HG03139 (cell line): ENCODE measurements around the gene SPRED2.

Source experiments
- ATAC-seq: cut with Tn5 transposase; IDR thresholded peaks from one replicate; pipeline ENCODE4 v1.9.1; 2021; ENCODE audit not compliant: unreplicated experiment

Gene SPRED2

GRCh38 chr2:65281627-65282351, 150.6 kb downstream of the SPRED2 start:
- ATAC-seq, result no peak

- no peak for ATAC-seq
Measured at GRCh38 chr2:65279756-65280155, 152.6 kb downstream of the SPRED2 start.

- ATAC-seq, result no peak
Measured at GRCh38 chr2:65278531-65278981, 153.8 kb downstream of the SPRED2 start.

- no peak for ATAC-seq
Measured at GRCh38 chr2:65277791-65278483, 154.5 kb downstream of the SPRED2 start.

- ATAC-seq, result no peak
Measured at GRCh38 chr2:65277118-65277517, 155.3 kb downstream of the SPRED2 start.

- no peak for ATAC-seq
Measured at GRCh38 chr2:65276609-65277008, 155.8 kb downstream of the SPRED2 start.

GRCh38 chr2:65275141-65275915, 157.1 kb downstream of the SPRED2 start:
- ATAC-seq, result no peak

GRCh38 chr2:65273344-65273743, 159.1 kb downstream of the SPRED2 start:
- no peak for ATAC-seq

GRCh38 chr2:65268957-65269356, 163.4 kb downstream of the SPRED2 start:
- no peak for ATAC-seq

- no peak for ATAC-seq
Measured at GRCh38 chr2:65267008-65267407, 165.4 kb downstream of the SPRED2 start.

- ATAC-seq, result no peak
Measured at GRCh38 chr2:65265671-65266045, 166.7 kb downstream of the SPRED2 start.

GRCh38 chr2:65264821-65265670, 167.4 kb downstream of the SPRED2 start:
- ATAC-seq, result no peak

- no peak for ATAC-seq
Measured at GRCh38 chr2:65263986-65264385, 168.4 kb downstream of the SPRED2 start.

GRCh38 chr2:65263262-65263661, 169.1 kb downstream of the SPRED2 start:
- ATAC-seq, result no peak

- ATAC-seq, result no peak
Measured at GRCh38 chr2:65261676-65262075, 170.7 kb downstream of the SPRED2 start.
